Astrocyte of the cerebellum (primary cell): ENCODE results near the gene GMNN.
"Not testable (repeated sequence)": the region's sequence is repeated elsewhere in the genome, so short reads cannot be mapped to it uniquely, and the experiment has no call there.

Source experiments
- DNase-seq: peaks from one replicate; pipeline ENCODE4 v3.0.0-alpha.2; 2011; ENCODE audit warnings: low read depth
- H3K4me3 ChIP-seq: 2 replicates; pipeline ENCODE4 v1.5.1; 2011; ENCODE audit warnings: mild to moderate bottlenecking, low read depth, low read length, moderate library complexity
- CTCF ChIP-seq: IDR thresholded peaks from 2 replicates; pipeline ENCODE4 v1.5.1; 2012; ENCODE audit warnings: low read length, low read depth, moderate library complexity, mild to moderate bottlenecking; ENCODE audit errors: missing control alignments
- in situ Hi-C: cut with HindIII; loops from 2 replicates; pipeline ENCODE4 v1.10.0; 2017; ENCODE audit warnings: low sequenced_read_pairs

GMNN gene

DNA sequence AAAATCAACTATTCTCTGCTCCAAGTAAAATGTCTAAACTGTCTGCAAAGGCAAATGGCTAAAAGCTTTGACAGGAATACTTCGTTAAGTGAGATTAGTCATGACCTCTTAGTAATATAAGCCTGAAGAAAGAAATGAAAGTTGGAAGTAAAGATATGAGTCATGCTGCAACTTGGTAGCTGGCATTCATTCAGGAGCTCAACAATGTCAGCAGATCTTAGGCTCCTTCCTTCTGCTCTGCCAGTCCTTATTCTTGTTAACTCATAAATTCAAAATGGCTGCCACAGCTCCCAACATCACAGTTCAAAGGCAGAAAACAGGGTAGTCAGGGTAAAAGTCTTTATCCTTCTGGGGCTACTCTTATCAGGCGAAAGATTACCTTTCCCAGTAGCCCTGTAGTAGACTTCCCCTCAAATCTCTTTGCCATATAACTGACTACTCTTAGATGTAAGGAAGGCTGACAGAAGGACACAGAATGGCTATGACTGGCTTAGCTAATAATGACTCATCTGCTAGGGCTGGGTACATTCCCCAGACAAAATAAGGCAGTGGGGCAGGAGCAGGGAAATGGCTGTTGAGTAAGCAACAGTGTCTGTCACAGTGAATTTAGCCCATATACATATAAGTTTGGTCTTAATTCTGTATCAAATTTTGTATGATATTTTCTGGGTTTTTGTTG is 31.3 kb upstream of the GMNN start:
- in situ Hi-C loops = no loop called here
- no peak overlapping the region for H3K4me3 ChIP-seq
- no peak for TF ChIP-seq CTCF
- peak; percentile 91 for DNase-seq

DNA sequence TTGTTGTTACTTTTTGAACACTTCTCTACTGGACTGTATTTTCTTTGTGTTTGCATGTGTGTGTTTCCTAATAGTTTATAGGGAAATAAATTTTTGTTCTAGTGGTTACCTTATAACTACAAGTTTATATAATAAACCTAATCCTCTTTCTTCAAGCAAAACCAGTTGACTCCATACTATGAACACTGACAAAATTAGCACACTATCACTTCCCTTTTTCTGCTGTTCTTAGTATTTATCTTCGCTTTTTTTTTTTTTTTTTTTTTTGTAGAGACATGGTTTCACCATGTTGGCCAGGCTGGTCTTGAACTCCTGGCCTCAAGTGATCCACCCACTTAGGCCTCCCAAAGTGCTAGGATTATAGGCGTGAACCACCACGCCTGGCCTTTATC is 30.8 kb upstream of the GMNN start:
- no peak overlapping the region for H3K4me3 ChIP-seq
- DNase-seq = no peak
- no peak for TF ChIP-seq CTCF
- in situ Hi-C loops = no loop called here

DNA sequence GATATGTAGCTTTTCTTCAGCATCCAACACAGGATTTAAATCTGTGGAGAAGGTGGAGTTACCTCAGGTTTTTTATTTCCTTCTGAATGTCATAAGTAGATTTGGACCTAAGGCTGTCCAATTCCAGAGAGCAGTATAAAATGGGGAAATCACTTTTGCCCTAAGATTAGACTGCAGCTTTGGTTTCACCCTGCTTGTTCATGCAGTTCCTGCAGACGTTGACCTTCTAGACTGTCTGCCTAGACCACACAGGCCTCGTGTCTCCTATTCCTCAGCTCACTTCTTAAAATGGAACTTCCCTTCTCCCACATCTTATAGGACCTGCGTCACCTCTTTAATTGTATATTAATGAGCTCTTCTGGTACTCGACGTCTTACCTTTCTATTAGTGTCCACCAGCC is 29.8 kb upstream of the GMNN start:
- no peak for TF ChIP-seq CTCF
- in situ Hi-C loops = no loop called here
- no peak for DNase-seq
- no peak overlapping the region for H3K4me3 ChIP-seq

GRCh38 chr6:24749297-24749696 is 25.4 kb upstream of the GMNN start:
- no peak for DNase-seq
- H3K4me3 ChIP-seq = no peak overlapping the region
- no peak for TF ChIP-seq CTCF
- in situ Hi-C loops = no loop called here

DNA sequence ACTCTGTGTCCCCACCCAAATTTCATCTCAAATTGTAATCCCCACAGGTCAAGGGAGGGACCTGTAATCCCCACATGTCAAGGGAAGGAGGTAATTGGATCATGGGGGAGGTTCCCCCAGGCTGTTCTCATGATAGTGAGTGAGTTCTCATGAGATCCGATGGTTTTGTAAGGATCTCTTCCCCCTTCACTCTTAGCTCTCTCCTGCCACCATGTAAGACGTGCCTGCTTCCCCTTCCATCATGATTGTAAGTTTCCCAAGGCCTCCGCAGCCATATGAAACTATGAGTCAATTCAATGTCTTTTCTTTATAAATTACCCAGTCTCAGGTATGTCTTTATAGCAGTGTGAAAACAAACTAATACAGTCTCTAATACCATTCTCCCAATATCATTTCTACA is 23.9 kb upstream of the GMNN start:
- DNase-seq, H3K4me3 ChIP-seq, in situ Hi-C loops: not testable (repeated sequence)

GRCh38 chr6:24752503-24752902 is 22.2 kb upstream of the GMNN start:
- no peak for DNase-seq
- no peak overlapping the region for H3K4me3 ChIP-seq
- in situ Hi-C loops = no loop called here
- no peak for TF ChIP-seq CTCF

DNA sequence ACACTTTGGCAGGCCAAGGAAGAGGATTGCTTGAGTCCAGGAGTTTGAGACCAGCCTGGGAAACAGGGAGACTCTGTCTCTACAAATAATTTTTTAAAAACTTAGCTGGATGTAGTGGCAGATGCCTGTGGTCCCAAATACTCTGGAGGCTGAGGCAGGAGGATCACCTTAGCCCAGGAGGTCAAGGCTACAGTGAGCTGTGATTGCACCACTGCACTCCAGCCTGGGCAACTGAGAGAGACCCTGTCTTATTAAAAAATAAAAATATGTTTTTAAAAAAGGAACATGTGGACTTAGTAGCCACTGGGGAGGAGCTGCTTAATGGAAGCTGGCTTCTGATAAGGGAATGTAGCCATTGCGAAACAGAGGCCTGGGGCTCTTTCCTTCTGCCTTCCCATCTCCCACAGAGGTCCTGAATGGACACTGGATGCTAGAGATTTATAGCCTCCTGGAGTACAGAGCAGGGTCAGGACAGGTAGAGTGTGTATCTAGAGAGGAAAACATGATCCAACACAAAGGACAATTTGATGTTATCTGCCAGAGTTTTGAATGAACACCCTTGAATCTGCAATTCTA is 21.7 kb upstream of the GMNN start:
- no peak for DNase-seq
- TF ChIP-seq CTCF = no peak
- no peak overlapping the region for H3K4me3 ChIP-seq
- in situ Hi-C loops = no loop called here
